Measurements from ENCODE around the gene APEX1.

- TF ChIP-seq CTCF (IDR thresholded peaks at IDR 0.05) (no peak), POLR2A (IDR thresholded peaks at IDR 0.05) (no peak)
Observed at GRCh38 chr14:20493634-20494033, 38.6 kb downstream of the APEX1 start.

Measured in right lobe of liver (tissue), 4 donors.